Erythroblast (primary cell): Measurements from ENCODE around the gene ENDOD1.
"Not testable (repeated sequence)": the region's sequence is repeated elsewhere in the genome, so short reads cannot be mapped to it uniquely, and the experiment has no call there.

Experiments
- DNase-seq, 2 experiments: peaks; one replicate each; lab custom pipeline; 2025; lab: John Stamatoyannopoulos, UW
- GATA1 ChIP-seq: IDR thresholded peaks from 2 replicates; pipeline ENCODE4 v1.6.1; 2011; ENCODE audit warnings: low read depth, mild to moderate bottlenecking, control low read depth, low read length, moderate library complexity
- POLR2A ChIP-seq: IDR thresholded peaks from 2 replicates; pipeline ENCODE4 v1.6.1; 2011; ENCODE audit warnings: mild to moderate bottlenecking, low read length

ENDOD1 gene

DNA sequence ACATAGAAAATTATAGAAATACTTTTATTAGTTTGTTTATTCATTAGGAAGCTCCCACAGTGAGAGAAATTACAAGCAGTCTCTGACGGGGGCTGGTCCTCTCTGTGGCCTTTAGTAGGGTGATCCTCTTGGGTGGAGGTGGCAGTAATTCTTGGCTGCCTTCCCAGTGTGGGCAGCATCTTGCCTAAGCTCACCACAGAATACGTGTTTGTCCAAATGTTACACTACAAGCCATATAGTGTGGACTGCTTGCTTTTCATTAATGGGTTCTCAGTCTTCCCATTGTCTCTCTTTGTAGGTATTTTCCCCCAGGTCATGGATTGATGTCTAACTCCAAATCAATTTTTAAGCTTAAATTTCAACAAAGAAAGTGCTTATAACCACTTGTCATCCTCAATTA lies 43.3 kb downstream of the ENDOD1 start:
- DNase-seq: peak in 1 of 2 experiments; percentile 35
- TF ChIP-seq GATA1 (no peak), POLR2A (no peak)

DNA sequence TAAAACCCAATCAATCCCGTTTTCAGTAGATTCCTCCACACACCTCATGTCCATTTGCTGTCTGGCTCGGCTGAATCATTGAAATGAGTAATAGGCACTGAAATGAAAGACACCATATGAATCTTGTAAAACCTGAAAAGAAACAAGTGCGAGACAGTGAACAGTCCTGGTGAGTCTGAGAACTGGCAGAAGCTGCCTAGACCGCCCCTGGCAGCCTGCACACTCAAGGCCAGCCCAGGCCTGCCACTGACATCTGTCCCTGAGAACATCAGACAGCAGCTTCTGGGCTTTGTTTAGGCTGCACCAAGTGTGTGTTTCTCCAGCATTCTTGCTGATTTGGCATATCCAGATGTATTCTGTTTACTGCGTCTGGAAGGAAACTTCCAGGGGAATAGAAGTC lies 44.8 kb downstream of the ENDOD1 start:
- DNase-seq: no peak
- TF ChIP-seq POLR2A (no peak), GATA1 (no peak)

DNA sequence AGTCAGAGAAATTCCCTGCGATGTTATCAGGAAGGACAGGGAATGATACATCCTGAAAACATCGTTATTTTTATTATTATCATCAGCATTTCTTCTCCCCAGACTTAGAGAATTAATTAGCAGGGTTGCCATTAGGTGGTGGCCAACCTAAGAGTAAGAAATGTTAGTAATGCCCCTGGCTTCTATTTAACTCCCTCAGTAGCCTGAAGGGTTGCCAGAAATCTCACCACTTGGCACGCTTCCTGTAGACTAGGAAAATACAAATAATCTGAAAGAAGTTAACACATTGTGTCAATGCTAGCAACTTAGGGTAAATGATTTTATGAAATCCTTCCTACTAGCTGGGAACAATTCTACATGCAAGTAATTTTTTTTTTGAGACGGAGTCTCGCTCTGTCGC lies 45.5 kb downstream of the ENDOD1 start:
- TF ChIP-seq POLR2A (no peak), GATA1 (no peak)
- no peak for DNase-seq

DNA sequence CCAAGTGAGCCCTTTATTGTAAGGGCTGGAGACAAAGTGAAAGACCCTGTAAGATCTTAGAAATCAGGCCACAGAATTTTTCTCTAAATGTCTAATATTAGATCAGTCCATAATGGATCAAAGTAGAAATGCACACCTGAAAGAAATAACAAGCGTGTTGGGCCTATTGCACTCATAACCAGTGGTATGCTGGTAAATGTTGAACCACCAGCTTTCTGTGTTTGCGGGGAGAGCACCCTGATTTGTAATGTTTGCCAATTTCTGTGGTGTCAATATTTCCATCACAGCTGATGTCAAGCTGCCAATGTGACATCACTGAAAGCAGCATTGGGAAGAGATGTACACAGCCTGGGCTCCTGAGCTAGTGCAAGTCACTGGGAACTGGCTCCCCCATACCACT lies 46.2 kb downstream of the ENDOD1 start:
- no peak for TF ChIP-seq GATA1
- no peak for TF ChIP-seq POLR2A
- no peak for DNase-seq

DNA sequence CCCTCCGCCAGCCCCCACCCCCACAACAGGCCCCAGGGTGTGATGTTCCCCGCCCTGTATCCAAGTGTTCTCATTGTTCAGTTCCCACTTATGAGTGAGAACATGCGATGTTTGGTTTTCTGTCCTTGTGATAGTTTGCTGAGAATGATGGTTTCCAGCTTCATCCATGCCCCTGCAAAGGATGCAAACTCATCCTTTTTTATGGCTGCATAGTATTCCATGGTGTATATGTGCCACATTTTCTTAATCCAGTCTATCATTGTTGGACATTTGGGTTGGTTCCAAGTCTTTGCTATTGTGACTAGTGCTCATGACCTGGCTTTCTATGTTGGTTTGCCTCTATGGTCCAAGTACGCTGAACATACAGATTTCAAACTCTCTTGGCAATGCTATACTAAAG lies 47.1 kb downstream of the ENDOD1 start:
- DNase-seq: not testable (repeated sequence)

DNA sequence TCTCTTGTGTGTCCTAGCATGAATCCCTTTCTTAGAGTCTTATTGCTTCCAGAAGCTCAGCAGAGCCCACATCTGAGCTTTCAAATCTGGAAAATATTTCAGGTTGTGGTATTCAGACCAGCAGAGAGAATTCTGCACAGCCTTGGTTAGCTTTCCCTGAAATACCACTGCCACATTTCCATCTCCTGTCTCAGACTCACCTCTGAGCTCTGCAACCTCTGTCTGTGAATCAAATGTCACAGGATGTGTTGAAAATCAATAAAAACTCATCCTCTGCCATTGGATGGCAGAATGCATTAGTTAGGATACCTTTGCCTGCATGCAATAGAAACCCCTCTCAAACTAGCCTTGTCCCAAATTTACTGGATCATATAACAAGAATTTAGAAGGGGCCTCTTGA lies 47.7 kb downstream of the ENDOD1 start:
- DNase-seq: no peak
- TF ChIP-seq POLR2A (no peak), GATA1 (no peak)

DNA sequence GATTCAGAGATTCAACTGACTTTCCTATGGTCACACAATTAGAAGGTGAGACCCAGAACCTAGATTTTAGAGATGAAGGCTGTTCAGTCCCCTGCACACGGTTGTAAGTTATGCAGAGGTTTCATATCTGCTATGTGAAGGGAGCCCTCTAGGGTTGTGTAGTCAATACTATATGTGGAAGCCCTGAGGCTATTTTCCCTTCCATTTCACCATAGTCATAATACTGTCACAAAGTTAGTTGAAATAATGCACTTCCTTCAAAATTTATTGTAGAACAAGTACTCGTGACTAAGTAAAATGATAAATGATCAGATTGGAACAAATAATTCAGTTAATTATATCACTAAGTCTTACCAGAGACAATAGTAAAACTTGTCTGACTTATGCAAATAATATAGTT lies 48.8 kb downstream of the ENDOD1 start:
- peak; percentile 33 to 35 for DNase-seq
- TF ChIP-seq POLR2A (no peak), GATA1 (no peak)

DNA sequence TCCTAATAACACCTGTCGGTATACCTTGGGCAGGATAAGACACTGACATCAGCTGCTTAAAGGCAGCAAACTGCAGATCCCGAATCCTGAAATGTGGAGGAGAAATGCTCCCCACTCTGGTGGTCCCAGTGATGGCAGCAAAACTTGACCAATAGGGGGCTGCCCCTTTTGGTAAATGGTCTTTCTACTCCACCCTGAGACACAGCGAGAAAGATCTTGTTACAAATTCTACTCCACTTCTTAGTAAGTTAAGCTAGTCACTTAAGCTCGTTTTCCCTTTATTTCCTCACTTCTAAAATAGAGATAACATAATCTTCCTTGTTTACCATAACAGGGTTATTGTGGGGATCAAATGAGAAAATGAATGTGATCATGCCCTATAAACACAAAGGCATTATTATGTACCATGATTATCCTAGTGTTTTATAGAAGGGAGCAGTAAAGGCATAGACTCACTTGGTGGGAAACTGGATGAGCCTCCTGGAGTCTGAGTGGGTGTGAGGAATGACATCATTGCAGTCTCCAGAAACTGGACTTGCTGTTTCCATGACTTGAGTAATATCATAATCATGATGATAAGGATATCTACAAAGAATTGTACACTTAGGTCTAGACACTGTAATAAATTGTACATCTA lies 50.9 kb downstream of the ENDOD1 start:
- TF ChIP-seq GATA1 (no peak), POLR2A (peak; percentile 15)
- peak; percentile 23 to 70 for DNase-seq

DNA sequence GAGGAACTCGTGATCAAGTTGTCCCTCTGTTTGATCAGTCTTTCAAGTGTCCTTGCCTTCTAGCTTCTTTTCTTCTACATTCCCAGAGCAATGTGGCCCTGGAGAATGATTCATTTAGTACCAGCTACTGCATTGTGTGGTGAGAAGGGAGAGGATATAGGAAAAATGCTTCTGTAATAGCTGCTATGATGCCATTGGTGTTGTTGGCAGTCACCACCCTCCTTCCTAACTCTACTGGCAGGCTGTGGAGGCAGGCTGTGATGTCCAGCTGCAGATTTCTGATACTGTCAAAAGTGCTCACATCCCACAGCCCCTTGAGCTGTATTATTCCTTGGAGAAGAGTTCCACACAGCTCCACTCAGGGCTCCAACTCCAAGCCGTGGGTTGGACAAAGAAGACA lies 52.8 kb downstream of the ENDOD1 start:
- no peak for TF ChIP-seq GATA1
- TF ChIP-seq POLR2A: no peak

DNA sequence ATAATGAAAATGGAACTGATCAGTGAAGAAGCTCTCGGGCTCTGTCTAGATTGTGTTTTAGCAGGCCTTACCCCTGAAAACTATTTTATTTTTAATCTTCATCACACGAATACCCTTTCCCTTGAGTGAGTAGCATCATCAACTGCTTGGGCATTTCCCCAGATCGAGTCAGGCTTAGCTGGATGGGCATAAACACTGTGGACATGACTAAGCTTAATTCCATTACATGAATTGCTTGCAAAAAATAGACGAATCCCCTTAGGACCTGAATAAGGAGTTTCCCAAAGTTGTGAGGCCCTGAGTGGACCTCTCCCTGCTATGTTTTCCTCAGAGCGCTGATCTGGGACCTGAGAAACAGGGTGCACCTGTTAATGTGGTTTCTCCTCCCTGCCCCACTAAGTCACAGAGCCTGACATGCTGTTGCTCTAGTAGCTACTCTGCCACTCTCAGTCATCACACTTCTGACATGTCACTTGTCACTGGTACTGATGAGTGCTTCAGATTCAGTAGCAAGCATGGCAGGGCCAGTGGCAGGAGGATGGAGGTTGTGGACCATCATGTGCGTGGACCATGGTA lies 53.5 kb downstream of the ENDOD1 start:
- DNase-seq: no peak
- TF ChIP-seq POLR2A: no peak
- TF ChIP-seq GATA1: no peak

More for the DNA sequence above, 52.8 kb downstream of the ENDOD1 start:
- DNase-seq: peak; percentile 45

DNA sequence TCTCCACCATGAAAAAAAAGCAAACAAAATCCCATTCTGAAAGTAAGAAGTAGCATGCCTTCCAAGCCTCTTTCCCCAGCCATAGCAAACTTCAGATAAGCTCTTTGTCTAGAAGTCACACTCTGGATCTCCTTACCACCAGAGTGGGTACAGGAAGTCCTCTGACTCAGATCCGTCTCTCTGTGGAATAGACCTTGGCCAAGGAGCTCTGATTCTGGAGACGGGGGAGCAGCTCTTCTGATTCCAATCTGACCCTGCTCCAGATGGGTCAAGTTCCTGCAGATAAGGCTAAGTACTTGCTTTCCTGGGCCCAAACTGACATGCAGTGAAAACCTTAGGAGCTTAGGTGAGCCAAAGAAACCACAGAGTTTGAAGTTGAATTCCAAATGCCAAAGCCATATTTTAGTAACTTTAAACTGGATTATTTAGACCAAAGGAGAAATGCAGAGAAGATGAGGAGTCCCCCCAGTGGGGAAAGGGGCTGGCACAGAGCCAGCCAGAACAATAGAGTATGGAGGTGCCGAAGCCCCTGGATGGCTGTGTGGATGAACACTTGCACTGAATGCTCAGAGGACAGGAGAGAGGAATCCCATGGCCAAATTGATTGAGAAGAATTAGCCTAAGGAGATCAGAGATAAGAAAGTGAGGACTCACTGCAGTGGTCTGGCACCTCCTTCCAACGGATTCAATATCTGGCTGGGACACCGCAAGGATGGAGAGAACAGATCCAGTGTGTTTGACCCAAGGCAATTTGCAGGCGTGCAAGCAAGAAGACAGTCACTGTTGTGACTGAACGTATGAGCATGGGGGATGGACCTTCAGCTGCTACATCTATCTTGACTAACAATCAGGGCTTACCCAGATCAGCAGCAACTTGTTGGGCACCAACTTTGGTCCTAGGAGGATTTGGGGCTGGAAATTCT lies 54.9 kb downstream of the ENDOD1 start:
- peak; percentile 52 to 67 for DNase-seq

DNA sequence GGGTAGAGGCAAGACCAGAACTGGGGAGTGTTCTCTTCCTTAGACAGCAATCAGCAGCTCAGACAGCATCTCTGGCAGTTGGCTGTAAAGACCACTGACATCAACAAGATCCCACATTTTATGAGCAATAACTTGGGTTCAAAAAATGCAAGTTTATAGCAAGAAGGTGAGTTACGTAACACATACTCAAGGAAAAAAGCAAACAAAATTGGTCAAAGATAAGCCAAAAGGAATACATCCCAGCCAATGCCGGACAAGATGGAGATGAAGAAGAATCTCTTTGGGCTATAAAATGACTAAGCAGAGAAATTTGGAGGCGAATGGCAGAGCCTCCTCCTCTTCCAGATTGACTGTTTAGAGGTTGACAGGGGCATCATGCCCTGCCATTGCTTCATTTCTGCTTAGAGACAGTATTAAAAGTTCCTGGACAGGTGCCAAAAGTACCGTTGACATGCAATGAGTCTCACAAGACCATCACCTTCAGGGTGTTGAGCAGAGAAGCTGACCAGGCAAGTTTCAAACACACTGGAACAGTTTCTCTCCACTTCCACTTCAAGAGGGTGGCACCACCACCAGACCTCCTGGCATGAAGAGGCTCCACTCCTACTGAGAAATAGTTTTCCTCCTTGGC lies 55.9 kb downstream of the ENDOD1 start:
- TF ChIP-seq GATA1: no peak
- no peak for TF ChIP-seq POLR2A
- peak; percentile 53 to 71 for DNase-seq

More for the DNA sequence above, 54.9 kb downstream of the ENDOD1 start:
- TF ChIP-seq GATA1 (no peak), POLR2A (no peak)

DNA sequence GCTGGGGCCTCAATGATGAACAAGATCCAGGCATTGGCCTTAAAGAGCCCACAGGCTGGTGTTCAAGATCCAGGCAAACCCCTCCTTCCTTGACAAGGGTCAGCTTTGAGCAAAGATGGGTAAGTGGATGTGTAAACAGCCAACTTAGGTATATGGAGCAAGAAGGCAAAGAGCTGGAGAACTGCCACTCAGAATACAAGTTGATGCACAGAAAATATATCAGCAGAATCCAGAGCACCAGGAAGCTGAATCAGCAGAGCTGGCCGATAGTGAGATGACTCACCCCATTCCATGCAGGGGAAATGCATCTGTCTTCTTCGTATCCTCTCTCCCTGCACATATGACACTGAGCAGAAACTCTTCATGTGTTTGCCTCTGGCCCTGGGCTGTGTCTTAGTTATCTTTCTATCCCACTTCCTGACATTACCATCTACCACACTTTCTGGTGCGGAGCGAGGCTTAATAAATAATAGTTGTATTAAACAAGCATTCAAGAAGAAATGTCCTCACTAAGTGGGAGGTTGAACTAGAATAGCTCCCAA lies 57.8 kb downstream of the ENDOD1 start:
- TF ChIP-seq POLR2A: no peak
- no peak for TF ChIP-seq GATA1
- DNase-seq: peak; percentile 94 to 96

DNA sequence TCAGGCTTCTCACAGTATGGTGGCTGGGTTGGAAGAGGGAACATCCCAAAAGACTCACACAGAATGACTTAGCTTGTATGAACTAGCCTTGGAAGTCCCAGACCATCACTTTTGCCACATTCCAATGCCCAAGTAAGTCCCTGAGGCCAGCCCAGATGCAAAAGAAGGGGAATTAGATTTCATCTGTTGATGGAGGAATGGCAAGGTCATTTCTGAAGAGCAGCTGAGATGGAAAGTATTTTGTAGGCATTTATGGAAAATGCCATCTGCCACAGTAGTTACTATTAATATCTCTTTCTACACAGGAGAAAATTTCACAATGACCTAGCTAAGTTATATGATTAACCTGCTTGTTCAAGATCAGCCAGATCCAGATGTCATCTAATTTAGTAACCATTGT lies 58.8 kb downstream of the ENDOD1 start:
- DNase-seq: peak; percentile 26 to 46
- TF ChIP-seq GATA1: no peak
- no peak for TF ChIP-seq POLR2A

DNA sequence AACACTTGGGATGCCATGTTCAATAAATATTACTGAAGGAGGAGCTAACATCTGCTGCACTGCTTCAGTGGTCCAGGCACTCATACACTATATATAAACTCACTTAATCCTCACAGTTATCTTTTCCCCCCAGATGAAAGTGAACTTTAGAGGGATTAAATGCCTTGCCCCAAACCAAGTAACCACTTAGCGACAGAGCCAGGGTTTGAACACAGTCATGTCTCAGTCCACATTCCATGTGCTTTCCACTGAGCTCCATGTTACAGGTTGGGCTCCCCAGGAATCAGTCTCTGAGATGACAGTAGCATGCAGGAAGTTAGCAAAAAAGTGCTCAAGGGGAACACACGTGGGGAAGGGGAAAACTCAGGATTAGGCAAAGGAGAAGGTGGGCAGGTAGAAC lies 59.3 kb downstream of the ENDOD1 start:
- peak; percentile 45 to 50 for DNase-seq
- TF ChIP-seq POLR2A (no peak), GATA1 (no peak)
